OCI-LY3 (cell line): Measurements from ENCODE around the gene MSMB.

Experiments used
- H2AFZ ChIP-seq: fragments of 200-600, 300-600 bp; shearing (Covaris generic); 2 replicates; pipeline ENCODE4 v1.6.0; 2014; ENCODE audit warnings: antibody characterized with exemption, low read depth, low read length
- H3K27ac ChIP-seq: fragments of 200-600, 300-600 bp; sonication (generic); 2 replicates; pipeline ENCODE4 v1.5.1; 2014; ENCODE audit warnings: mild to moderate bottlenecking, low read length, moderate library complexity, mixed read lengths
- H3K27me3 ChIP-seq: fragments of 200-600, 300-600 bp; sonication (generic); 2 replicates; pipeline ENCODE4 v1.6.1; 2014; ENCODE audit warnings: low read depth, low read length, mixed read lengths
- H3K36me3 ChIP-seq: fragments of 200-600, 300-600 bp; sonication (generic); replicated peaks from 2 replicates; pipeline ENCODE3; 2014; ENCODE audit warnings: low read depth, low read length, mixed read lengths
- H3K4me1 ChIP-seq: fragments of 300-600, 200-600 bp; sonication (generic); 2 replicates; pipeline ENCODE4 v1.6.1; 2014; ENCODE audit warnings: low read length, mixed read lengths
- H3K4me2 ChIP-seq: fragments of 200-600, 300-600 bp; sonication (generic); 2 replicates; pipeline ENCODE4 v1.6.1; 2014; ENCODE audit warnings: low read length, mixed read lengths
- H3K4me3 ChIP-seq: fragments of 300-600, 200-600 bp; sonication (generic); 2 replicates; pipeline ENCODE4 v1.5.1; 2014; ENCODE audit warnings: antibody characterized with exemption, mild to moderate bottlenecking, low read length, moderate library complexity
- H3K79me2 ChIP-seq: fragments of 300-600, 200-600 bp; shearing (Covaris generic); 2 replicates; pipeline ENCODE4 v1.6.1; 2014; ENCODE audit warnings: mild to moderate bottlenecking, low read length, mixed read lengths
- H3K9ac ChIP-seq: fragments of 300-600, 200-600 bp; shearing (Covaris generic); 2 replicates; pipeline ENCODE4 v1.6.0; 2014; ENCODE audit warnings: mild to moderate bottlenecking, low read length, moderate library complexity
- H3K9me3 ChIP-seq: fragments of 200-600, 300-600 bp; shearing (Covaris generic); 2 replicates; pipeline ENCODE4 v1.6.1; 2014; ENCODE audit warnings: low read length, mixed read lengths; ENCODE audit not compliant: insufficient read depth
- H4K20me1 ChIP-seq: fragments of 200-600, 300-600 bp; sonication (generic); 2 replicates; pipeline ENCODE4 v1.6.1; 2016; ENCODE audit warnings: low read length, mixed read lengths; ENCODE audit not compliant: insufficient read depth
- EZH2phosphoT487 ChIP-seq: fragments of 200-600 bp; shearing (Covaris generic); IDR thresholded peaks from 2 replicates; pipeline ENCODE4 v1.6.1; 2018; ENCODE audit warnings: antibody characterized with exemption, mixed run types, low read depth
- TF ChIP-seq, protein P1 (sequence below): fragments of 200-600, 300-600 bp; sonication (generic); IDR thresholded peaks from 2 replicates; pipeline ENCODE4 v1.5.1; 2014; ENCODE audit warnings: antibody characterized with exemption, low read length, low read depth

The MSMB gene

DNA sequence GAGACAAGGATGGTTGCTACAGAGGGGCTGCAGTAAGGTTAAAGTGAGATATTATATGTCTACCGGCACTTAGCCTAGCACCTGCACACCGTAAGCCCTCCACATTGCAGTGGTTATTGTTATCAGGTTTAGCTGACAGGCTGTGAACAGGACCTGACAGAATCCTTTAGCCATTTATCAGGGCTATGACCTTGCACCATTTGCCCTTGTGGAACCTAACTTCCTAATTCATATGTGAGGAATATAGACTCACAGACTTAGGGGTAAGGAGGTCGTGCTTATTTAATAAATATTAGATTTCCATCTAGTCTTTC lies 25.8 kb downstream of the MSMB start:
- no peaks in the 10 kb centered on the region for H3K9me3 ChIP-seq
- H3K9ac ChIP-seq = no peak overlapping the region
- H3K4me1 ChIP-seq = peaks cover 21% of the 10 kb centered on the region
- H3K27me3 ChIP-seq = no peaks in the 10 kb centered on the region
- no peak overlapping the region for H3K27ac ChIP-seq
- H2AFZ ChIP-seq = no peak overlapping the region
- TF ChIP-seq, protein P1, sequence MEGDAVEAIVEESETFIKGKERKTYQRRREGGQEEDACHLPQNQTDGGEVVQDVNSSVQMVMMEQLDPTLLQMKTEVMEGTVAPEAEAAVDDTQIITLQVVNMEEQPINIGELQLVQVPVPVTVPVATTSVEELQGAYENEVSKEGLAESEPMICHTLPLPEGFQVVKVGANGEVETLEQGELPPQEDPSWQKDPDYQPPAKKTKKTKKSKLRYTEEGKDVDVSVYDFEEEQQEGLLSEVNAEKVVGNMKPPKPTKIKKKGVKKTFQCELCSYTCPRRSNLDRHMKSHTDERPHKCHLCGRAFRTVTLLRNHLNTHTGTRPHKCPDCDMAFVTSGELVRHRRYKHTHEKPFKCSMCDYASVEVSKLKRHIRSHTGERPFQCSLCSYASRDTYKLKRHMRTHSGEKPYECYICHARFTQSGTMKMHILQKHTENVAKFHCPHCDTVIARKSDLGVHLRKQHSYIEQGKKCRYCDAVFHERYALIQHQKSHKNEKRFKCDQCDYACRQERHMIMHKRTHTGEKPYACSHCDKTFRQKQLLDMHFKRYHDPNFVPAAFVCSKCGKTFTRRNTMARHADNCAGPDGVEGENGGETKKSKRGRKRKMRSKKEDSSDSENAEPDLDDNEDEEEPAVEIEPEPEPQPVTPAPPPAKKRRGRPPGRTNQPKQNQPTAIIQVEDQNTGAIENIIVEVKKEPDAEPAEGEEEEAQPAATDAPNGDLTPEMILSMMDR = no peak
- no peak for TF ChIP-seq EZH2phosphoT487
- peaks cover 82% of the 10 kb centered on the region for H3K79me2 ChIP-seq
- peak overlapping the region; percentile 21; the same call in 1 of the 2 replicates for H3K4me2 ChIP-seq
- no peak overlapping the region for H3K4me3 ChIP-seq
- peaks cover 44% of the 10 kb centered on the region for H4K20me1 ChIP-seq
- peaks cover 7% of the 10 kb centered on the region for H3K36me3 ChIP-seq

GRCh38 chr10:46019569-46020343 lies 26.3 kb downstream of the MSMB start:
- Histone ChIP-seq H3K4me2 (peak overlapping the region; percentile 28), H4K20me1 (peaks cover 44% of the 10 kb centered on the region), H3K27ac (no peak overlapping the region), H3K4me1 (peaks cover 21% of the 10 kb centered on the region), H2AFZ (no peak overlapping the region), H3K27me3 (no peaks in the 10 kb centered on the region), H3K4me3 (no peak overlapping the region), H3K36me3 (peaks cover 9% of the 10 kb centered on the region), H3K9ac (no peak overlapping the region), H3K9me3 (no peaks in the 10 kb centered on the region), H3K79me2 (peaks cover 78% of the 10 kb centered on the region)
- no peak for TF ChIP-seq EZH2phosphoT487
- TF ChIP-seq, protein P1 = no peak

GRCh38 chr10:46019177-46019528 lies 26.9 kb downstream of the MSMB start:
- H3K9ac ChIP-seq = no peak overlapping the region
- H3K79me2 ChIP-seq = peaks cover 73% of the 10 kb centered on the region
- H4K20me1 ChIP-seq = peaks cover 40% of the 10 kb centered on the region
- H3K36me3 ChIP-seq = peaks cover 10% of the 10 kb centered on the region
- no peak overlapping the region for H3K27ac ChIP-seq
- H3K4me1 ChIP-seq = peaks cover 21% of the 10 kb centered on the region
- TF ChIP-seq, protein P1 = no peak
- TF ChIP-seq EZH2phosphoT487 = no peak
- no peaks in the 10 kb centered on the region for H3K9me3 ChIP-seq
- H3K4me3 ChIP-seq = no peak overlapping the region
- H2AFZ ChIP-seq = no peak overlapping the region
- H3K4me2 ChIP-seq = peak overlapping the region; percentile 28
- no peaks in the 10 kb centered on the region for H3K27me3 ChIP-seq

- H3K9ac ChIP-seq = no peak overlapping the region
- H3K27ac ChIP-seq = 0 out of 2 replicates have a peak overlapping the region, but pooled peaks have one; percentile 8
- H3K4me3 ChIP-seq = no peak overlapping the region
- H3K4me1 ChIP-seq = peaks cover 21% of the 10 kb centered on the region
- H3K4me2 ChIP-seq = peak overlapping the region; percentile 28
- H3K9me3 ChIP-seq = no peaks in the 10 kb centered on the region
- H4K20me1 ChIP-seq = peaks cover 38% of the 10 kb centered on the region
- H3K36me3 ChIP-seq = peaks cover 10% of the 10 kb centered on the region
- peaks cover 67% of the 10 kb centered on the region for H3K79me2 ChIP-seq
- no peak overlapping the region for H2AFZ ChIP-seq
- TF ChIP-seq EZH2phosphoT487 = no peak
- TF ChIP-seq, protein P1 = no peak
- no peaks in the 10 kb centered on the region for H3K27me3 ChIP-seq
Observed at GRCh38 chr10:46018453-46019176, 27.5 kb downstream of the MSMB start.
